Anterior cingulate cortex (tissue), 58 donors: ENCODE results near the gene TLE4.

Experiments used
- DNase-seq, 58 donors: peaks; one replicate each; lab custom pipeline; 2025; lab: John Stamatoyannopoulos, UW

The TLE4 gene

DNA sequence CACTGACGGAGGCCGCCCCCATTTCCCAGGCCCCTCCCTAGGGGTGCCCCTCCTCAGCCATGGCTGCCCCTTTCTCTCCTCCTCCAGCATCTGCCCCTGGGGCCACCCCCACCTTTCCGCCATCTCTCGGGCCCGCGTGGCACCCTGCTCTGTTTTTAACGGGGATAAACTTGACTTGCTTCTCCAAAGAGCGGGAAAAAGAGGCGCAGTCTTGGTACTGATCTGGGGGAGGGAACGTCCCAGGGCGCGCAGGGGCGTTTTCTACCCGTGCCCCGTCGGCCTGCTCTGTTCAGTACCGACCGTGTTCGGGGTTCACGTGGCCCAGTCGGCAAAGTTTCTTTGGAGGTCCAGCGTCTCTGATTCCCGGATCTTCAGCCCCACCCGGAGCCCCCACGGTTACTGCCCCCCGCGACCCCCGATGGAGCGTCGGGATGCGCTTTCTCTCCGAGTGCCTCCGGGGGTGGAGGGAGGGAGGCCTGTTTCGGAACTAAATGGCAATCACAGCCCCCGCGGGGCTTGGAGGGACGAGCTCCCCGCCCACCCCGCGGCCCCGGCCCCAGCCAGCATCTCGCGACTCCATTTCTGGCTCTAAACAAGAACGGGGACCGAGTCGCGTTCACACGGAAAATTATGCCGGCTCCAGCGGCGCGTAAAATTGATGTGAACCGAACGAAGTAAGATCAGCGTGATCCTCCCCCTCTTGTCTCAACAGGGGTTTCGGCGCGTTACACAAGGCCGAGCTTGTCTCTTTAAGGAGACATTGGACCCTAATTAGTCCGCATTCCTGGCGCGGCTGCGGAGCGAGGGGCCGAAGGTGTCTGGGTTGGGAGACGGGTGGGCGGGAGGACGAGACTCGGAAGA is 1.1 kb upstream of the TLE4 start:
- peak in 34 of 58 donors; percentile 6 to 76 (median 54) for DNase-seq

DNA sequence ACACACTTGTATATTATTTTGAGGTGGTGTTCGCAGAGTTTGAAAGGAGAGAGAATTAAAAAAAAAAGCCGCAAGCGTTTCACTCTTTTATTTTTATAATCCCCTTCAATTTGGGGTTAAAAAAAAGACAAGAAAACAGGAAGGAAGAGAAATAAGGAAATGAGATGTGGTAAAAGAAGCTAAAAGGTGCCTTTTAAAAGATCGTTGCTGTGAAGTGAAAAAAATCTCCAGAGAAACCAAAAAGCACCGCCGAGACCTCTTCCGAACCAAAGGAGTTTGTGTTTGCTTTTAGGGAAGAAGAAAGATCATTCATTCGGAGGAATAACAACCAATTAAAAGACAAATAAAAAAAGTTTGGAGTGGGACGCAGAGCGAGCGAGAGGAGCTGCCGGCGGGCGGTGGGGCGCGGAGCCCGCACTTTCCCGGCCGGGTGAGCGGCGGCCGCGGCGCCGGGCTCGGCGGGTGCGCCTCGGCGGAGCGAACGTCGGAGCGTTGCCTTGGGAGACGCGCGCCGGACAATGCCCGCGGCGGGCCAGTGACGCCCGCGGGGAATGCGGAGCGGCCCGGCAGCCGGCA is 355 bp downstream of the TLE4 start:
- DNase-seq: peak in 19 of 58 donors; percentile 16 to 63 (median 43)

DNA sequence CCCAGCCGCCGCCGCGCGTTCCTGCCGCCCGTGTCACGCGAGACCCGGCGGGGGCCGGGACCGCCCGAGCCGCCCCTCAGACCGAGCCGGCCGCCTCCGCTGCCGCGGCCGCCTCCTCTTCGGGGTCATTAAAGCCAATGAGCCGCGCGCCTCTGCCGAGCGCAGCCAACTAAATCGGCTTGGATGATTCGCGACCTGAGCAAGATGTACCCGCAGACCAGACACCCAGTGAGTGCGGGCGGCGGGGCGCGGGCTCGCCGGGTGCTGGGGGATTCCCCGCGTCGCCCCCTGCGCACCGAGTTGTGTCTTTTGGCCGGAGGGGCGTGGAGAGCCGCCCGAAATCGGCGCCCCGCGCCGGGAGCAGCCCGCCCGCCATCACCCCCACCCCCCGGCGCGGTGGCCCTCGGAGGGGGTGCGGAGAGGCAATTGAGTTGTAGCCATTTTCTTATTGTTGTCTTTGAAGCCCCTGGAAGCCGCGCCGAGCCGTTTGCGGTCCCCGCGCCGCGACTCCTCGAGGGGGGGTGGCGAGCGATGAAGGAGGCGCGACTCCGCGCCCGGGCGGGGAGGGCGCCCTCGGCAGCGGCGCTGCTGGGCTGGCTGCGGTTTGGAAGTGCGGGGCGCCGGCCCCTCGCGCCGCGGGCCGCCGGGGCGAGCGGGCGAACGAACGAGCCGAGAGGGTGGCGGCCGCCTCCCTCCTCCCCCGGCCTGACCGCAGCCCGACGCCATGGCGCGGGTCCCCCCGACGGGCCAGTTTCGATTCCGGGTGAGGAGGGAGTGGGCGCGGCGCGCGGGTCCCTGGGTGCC is 1.0 kb downstream of the TLE4 start:
- DNase-seq: peak in 38 of 58 donors; percentile 5 to 68 (median 49)

DNA sequence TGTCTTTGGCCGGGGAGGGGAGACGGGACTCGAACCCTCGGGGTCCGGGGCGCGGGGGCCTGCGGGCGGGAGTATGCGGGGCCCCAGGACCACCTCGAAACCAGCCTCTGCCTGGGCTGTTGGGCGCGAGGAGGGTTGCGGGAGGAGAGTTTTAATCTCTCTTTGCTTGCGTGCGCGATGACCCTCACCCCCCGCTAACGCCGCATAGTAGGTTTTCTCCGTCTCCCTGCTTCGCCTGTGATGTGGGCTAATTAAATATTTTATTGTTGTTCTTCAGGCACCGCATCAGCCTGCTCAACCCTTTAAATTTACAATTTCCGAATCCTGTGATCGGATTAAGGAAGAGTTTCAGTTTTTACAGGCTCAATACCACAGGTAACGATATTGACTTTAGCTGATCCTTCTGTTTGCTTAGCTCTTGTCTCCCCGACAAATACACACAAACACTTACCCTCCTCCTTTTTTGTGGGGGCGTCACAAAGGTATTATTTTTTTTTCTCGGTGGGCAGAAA is 1.7 kb downstream of the TLE4 start:
- peak in 7 of 58 donors; percentile 45 to 56 (median 48) for DNase-seq

DNA sequence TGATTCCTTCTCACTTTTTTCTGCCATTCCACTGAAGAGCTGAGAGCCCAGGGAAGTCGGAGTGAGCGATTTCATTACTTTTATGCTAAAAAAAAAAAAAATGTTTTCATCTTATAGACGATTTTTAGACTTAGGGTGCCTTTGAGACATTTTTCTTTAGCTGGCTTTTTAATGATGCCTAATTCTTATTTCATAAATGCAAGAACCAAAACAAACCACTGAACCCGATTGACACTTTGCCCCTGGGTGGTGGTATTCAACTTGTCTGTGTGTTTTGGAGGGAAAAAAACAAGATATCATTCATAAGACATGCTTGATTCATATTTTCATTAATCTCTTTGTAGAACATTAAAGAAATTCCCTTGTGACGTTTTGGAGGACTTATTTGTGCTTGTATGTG is 2.4 kb downstream of the TLE4 start:
- no peak for DNase-seq

DNA sequence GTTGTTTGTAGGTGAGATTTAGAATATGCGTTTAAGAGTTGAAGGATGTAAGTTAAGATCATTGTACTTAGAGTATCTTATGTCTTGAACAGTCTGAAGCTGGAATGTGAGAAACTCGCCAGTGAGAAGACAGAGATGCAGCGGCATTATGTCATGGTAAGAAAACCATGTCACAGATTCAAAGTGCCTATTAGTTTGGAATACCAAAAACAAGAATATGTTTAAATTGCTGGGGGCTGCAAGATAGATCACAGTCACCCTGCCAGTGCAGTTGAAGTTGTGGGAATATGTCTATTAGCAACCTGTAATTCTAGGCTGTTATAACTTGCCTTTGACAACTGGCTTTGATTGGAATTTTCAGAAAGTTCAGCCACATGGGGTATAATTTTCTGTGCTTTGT is 3.0 kb downstream of the TLE4 start:
- no peak for DNase-seq

DNA sequence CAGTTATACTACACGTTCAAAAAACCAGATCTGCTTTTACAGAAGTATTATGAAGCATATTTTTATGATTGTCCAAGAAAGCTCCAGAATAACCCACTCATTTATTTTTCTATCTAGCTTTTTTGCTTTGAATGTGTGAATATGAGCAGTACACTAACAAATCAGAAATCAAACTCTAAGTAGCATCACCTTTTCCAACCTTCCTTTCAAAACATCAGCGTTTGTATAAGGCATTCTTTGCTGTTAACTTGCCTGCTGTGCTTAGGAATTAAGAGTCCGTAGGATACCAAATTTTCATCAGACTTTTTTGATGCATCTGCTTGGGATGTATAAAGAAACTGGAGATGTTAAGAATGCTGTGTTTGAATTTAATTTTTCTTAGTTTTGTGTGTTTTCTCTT is 3.8 kb downstream of the TLE4 start:
- DNase-seq: no peak

DNA sequence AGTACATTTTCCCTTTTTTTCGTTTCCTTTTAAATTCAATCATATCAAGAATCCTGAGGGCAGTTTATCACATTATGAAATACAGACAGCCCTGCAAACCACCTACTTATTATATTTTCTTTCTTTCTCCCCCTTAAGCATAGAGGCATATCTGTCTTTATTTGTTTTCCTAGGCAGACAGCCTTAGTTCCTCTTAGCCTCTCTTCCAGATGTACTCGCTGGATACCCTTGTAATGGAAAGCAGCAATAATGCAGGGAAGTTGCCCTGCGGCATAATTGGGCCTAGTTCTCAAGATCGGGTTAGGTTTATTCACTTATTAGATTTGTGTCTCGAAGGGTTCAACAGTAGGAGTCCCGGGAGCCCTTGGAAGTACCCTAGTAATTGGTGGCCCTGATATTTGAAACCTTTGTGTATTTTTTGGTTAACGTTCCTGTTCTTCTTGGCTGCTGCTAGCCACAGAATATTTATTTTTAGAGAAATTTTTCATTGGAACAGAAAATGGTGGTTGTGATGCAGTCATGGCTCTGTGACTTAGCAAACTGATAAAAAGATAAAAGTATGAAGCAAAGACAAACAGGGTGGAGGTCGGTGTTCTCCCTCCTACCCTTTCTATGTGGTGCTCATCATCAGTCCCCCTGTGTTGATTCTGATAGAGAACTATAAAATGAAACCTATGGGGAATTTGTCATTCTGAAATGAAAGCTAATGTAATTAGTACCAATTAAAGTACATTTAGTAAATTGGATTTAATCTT is 6.4 kb downstream of the TLE4 start:
- no peak for DNase-seq

DNA sequence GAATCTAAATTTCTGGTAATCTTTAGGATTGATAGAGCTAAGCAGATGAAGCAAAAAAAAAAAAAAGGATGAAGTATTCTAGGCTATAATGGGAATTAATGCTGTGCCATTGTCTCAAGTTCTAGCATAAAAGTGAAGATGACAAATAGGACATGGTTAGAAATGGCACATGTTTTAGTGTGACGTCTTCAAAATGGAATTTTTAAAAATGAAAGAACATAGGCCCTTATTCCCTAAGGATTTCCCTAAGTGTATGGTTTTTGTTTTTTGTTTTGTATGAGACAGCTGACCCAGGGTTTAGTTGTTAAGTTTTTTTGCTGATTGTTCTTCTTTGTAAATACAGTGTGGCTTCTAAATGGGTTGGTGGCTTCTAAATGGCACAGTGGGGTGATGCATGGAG is 7.1 kb downstream of the TLE4 start:
- DNase-seq: no peak

DNA sequence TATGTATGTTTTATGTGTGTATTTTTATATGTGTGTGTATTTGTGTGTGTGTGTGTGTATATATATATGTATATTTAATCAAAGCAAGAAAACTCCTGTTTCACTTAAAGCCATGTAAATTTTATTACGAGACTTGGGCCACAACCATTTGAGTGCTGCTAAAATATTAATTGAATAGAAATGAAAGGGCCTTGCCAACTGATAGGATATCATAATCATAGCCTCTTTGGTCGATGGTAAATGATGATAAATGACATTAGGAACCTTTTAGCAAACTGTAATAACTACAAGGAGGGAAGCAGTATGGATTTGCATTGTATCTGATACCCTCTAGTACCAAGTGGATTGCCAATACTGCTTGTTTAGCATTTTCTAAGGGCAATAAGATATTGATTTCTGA is 7.9 kb downstream of the TLE4 start:
- no peak for DNase-seq

DNA sequence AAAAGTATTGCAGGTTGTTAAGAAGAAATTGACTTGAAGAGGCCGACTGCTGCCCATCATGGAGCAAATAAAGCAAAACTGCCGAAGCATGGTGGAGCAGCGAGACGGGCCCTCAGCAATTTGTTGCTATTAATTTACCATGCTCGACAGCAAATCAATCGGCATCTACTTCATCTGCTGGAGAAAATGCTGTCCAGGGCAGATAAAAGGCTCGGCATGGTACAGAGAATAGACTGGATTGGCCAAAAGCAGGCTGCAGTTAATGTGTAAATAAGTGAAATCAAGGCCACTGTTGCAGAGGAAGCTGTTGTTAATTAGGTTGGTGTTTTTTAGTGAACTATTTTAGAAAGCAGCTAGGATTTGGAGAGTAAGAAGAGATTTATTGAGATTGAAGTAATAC is 8.3 kb downstream of the TLE4 start:
- no peak for DNase-seq

DNA sequence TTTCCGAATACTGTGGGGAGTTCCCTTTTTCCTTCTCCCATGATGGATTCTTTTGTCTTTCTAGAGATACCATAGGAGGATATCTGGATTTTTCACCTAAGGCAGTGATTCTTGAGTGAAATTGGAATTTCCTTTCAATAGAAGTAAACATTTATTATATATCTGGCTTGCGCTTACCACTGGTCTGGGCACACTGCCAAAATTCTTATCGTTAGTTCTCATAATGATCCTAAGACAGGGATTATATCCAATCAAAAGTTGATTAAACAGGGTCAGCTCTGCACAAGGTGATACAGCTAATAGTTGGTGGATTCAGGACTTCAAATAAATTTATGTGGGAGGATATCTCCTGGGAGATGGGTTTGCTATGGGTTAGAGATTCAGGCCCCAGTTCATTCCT is 9.6 kb downstream of the TLE4 start:
- no peak for DNase-seq

DNA sequence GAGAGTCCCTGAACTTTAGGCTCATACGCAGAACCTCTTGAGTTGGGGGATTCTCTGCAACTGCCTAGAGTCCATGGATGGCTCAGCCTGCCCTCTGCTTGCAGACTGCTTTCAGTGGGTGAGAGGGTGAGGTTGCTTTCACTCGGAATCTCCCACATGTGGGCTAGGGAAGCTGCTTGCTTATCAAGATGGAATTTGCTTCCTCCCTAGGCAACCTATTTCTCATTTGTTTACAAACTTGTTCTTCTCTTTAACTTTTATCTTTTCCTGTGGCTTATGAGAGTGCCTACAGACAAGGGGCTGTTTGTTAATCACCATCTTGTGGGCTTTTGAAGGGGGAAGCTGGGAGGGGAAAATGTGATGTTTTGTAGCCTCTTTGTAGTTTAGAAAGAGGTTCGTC is 10.0 kb downstream of the TLE4 start:
- no peak for DNase-seq

DNA sequence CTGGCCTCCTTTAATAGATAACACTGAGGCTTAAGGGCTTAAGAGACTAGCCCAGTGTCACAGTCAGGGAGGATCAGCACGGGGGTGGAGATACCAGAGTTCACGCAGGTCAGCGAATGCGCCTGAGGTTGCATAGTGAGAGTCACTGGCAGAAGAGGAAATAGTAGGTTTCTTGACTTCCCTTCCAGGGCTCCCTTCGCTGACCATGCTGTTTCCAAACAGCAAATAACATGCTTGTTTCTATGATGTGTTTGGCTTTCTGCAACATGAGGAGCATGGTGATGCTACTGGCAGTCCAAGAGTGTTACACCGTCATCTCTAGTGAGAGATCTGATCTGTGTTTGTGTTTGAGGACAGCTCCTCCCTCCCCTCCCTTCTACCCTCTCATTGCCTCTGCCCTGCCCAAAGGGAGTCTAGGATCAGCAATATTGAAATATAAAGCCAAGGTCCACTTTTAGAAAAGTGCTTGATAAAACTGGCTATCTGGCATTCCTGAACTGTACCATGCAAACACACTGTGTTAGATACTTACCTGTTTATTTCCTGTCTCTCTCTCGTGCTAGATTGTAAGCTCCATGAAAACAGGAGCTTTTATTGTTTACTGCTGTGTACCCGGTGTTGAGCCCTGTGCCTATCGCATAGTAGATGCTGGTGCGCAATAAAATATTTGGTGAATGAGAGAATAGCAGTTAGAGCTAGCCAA is 12.3 kb downstream of the TLE4 start:
- peak in 8 of 58 donors; percentile 7 to 40 (median 15) for DNase-seq

DNA sequence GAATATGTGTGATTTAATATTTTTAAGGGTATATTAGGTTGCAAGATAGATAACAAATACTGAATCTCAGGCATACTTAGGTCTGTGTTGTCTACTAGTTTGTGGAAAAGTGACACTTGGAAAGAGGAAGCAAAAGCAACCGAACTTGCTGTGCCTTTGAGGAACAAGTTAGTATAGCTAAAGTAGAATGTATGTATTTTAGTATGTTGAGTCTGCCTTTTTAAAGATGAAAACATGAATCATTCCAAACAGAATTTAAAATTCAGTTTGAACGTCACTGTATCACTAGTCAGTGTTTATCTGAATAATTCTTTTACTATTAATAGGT is 12.9 kb downstream of the TLE4 start:
- no peak for DNase-seq

DNA sequence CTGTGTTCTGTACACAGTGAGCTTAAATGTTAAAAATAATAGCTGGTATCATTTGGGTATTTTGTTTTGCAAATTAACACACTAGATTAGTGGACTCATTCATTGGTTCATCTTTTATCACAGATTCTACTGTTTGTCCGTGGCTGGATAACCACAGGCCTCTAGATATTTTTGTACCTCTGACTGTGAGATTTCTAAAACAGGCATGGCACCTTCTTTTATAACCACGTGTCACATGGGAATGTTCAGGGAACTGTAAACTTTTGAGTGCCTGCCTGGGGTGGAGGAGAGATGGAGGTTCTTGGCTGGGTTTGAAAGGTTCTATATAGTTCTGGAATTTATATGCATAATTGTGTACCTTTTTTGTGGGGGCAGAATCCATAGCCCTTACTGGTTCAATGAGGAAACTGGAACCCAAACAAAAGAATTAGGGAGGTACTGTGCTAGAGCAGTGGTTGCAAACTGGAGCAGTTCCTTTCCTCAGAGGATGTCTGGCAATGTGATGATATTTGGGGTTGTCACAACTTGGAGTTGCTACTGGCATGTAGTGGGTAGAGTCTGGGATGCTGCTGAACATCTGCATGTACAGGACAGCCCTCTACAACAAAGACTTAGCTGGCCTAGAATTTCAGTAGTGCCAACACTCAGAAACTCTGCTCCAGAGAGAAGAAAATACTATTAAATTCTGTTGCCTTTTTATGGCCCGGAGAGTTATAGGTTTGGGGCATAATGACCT is 16.9 kb downstream of the TLE4 start:
- DNase-seq: no peak

DNA sequence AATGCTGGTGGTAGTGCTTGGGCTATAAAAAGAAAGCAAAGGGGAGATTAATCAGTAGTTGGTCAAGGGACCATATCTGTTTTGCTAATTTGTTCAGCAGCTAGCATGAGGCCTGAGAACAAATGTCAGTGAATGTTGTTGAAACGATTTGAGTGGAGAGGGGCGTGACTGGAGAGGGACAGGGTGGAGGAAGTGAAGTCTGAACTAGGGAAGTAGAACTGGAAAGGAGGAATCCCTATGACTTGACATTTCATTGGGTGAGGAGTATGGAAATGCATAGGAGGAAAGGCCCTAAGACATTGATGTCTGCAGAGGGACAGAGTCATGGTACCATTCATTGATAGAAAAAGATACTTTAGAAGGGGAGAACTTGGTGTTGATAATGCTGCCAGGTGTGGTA is 19.7 kb downstream of the TLE4 start:
- DNase-seq: no peak

DNA sequence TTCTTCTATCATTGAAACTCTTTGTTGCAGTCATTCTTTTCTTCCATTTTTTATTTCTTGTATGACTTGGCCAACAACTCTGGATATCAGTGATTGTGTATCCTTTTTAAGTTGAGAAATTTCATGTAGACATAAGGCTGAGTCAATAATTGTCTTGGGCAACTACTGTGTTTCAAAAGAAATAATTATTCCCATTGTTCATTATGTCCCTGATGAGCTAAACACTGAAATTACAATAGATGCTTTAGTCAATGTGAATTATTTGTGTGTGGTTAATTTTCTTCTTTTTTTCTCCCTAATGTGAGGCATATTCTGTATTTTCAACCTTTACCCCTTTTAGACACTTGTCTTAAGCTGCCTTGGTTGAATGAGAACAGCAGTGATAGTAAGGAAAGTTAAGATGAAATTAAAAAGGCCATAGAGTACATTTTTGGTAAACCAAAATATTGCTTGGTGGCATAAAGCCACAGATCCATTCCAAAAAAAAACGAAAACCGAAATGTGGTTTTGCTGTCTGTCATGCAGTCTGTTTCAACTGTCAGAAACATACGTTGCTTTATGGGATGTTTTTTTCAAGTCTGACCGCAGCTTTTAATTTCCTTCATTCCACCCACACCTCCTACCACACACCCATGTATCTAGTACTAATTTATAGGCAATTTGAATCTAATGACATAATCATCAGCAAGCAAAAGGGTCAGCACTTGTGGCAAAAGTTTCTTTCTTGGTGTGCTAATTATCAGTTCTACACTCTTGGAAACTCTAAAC is 21.1 kb downstream of the TLE4 start:
- DNase-seq: no peak
